Heart left ventricle (tissue), 16 donors: ENCODE data around the gene U2AF1. TPM values are rescaled to one million over a fixed set of nuclear protein-coding genes. Genes with fewer than 3 reads are reported as not detected.
"Not testable (repeated sequence)": the region's sequence is repeated elsewhere in the genome, so short reads cannot be mapped to it uniquely, and the experiment has no call there.

Experiments
- ATAC-seq, 4 donors: fragments of 200-7000 bp; cut with Tn5 transposase; one replicate each; pipeline ENCODE4 v1.9.1; 2020 to 2022; ENCODE audit warnings: moderate library complexity in 4 of 4, mild to moderate bottlenecking in 3 of 4, moderate number of reproducible peaks in 1 of 4
- DNase-seq, 5 donors: peaks; one replicate each; pipeline ENCODE4 v3.0.0-alpha.2; 2020
- H3K27ac ChIP-seq, 12 donors: fragments of 200-600 bp; sonication (generic) in 4 of 12; one replicate each; pipeline versions ENCODE4 v1.5.0 to v1.8.0; 2016 to 2022; ENCODE audit warnings: mild to moderate bottlenecking in 2 of 12
- H3K27me3 ChIP-seq, 9 donors: fragments of 200-600 bp; sonication (generic) in 2 of 9; one replicate each; pipeline versions ENCODE4 v1.5.1 to v1.8.0; 2016 to 2022; ENCODE audit warnings: mild to moderate bottlenecking in 3 of 9
- H3K36me3 ChIP-seq, 9 donors: fragments of 200-600 bp; sonication (generic) in 2 of 9; one replicate each; pipeline versions ENCODE4 v1.5.0 to v1.8.0; 2018 to 2022; ENCODE audit warnings: mild to moderate bottlenecking in 2 of 9
- H3K4me1 ChIP-seq, 12 donors: fragments of 200-600 bp; sonication (generic) in 4 of 12; one replicate each; pipeline versions ENCODE4 v1.5.0 to v1.8.0; 2016 to 2022; ENCODE audit warnings: mild to moderate bottlenecking in 3 of 12
- H3K4me3 ChIP-seq, 12 donors: fragments of 200-600 bp; sonication (generic) in 4 of 12; one replicate each; pipeline versions ENCODE4 v1.5.0 to v1.8.0; 2017 to 2022; ENCODE audit warnings: mild to moderate bottlenecking in 9 of 12, moderate library complexity in 4 of 12
- H3K9me3 ChIP-seq, 12 donors: fragments of 200-600 bp; sonication (generic) in 4 of 12; one replicate each; pipeline versions ENCODE4 v1.5.0 to v1.8.0; 2016 to 2022; ENCODE audit warnings: mild to moderate bottlenecking in 1 of 12
- WGBS, 4 donors: extraction: QIAGEN DNeasy Blood & Tissue Kit in 2 of 4; methylation state at CpG; one replicate each; pipeline versions ENCODE4 v1.1.5 to v1.1.7; 2013 to 2018; 5-methylcytosine and 5-hydroxymethylcytosine counted together
- intact Hi-C, 10 donors: fragments of 100-400 bp; cut with DNase I; formaldehyde crosslinking; loops; one replicate each; pipeline versions ENCODE4 v1.11.1 to v1.14.2; 2022
- polyA plus RNA-seq, 2 donors: library from polyadenylated mRNA; stranded (reverse); fragments of 200-250 nt; gene quantifications; one replicate each; pipeline ENCODE4 v1.2.3, GENCODE V29; 2013
- total RNA-seq, 9 donors: library from RNA; depleted of rRNA in 2 of 9; stranded (reverse); fragments of >200 nt in 2 of 9; fragmentation: NEBNext Ultra II Directional in 3 of 9; extraction: Animal tissue kit (Norgen Biotek cat#: 25700) in 3 of 9; gene quantifications; one replicate each; pipeline versions ENCODE4 v1.1.0 to v1.2.4, GENCODE V29; 2016 to 2023
- donor health status: ischemic (EF 13 %, LVEDD 7.1; RV severe dilation, severe dysfunction).
- donor health status: healthy with polysubstance abuse.
- donor health status: DM: no; HTN: yes; CAD: no.
- donor health status: DM: no; HTN: no; CAD: no.
- donor health status: ischemic (EF 25% LVEDD 6.9; RV normal size, moderate dysfunction).
- donor health status: ischemic (EF 25% LVEDD 5.7; RV mildly dilated, moderate dysfunction).
- donor health status: healthy.
- donor health status: DM: yes; HTN: yes; CAD: no.
- donor health status: ischemic (EF 35%, LVEDD 5.7; RV mildly dilated, moderate dysfunction).
- donor health status: nonischemic (EF 11% LVEDD 7.7; RV severe dilation, severe dysfunction).
- donor health status: DM: yes; HTN: yes; CAD: no.
- donor health status: PGD.
- donor health status: ischemic (EF 29% LVEDD 5.4; RV normal size, mild dysfunction).
- donor health status: nonischemic (EF 23%, LVEDD 6.1; RV moderate dilation, normal function).

The U2AF1 gene
- total and polyA plus RNA-seq, 11 donors: 2.8 to 62.6 (median 8.1) TPM

DNA sequence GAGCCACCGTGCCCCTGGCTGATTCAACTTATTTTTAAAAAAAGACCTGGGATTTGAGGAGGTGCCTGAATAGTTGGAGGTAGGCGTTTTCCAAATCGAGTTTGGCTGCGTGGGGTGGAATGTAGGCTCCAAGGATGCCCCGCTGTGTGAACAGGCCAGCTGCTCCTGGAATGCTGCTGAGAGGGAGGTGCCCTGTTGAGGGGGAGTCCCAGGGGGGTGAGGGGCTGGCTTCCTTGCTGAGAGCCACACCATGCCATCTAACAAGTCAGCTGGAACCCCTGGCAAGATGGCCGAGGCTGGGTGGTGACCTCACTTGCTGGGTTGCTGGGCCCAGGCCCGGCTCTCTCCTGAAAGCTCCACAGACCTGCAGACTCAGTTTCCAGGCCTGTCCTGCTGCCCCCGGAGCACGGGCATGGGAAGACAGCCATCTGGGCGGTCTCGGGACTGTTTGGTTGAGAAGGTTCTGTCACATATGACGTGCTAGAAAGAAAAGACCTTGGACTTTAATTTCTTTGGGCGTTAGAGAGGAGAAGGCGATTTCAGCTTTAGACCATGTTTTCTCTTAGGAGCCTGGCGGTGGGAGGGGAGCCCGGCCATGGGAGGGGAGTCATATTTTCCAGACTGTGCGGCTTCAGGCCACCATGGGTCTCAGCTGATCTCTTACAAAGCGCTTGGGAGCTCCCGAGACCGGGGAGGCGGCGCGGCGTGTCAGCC lies 24.6 kb downstream of the U2AF1 start:
- ATAC-seq, H3K27me3 ChIP-seq: not testable (repeated sequence)
- WGBS, 4 donors: no CpG with 5 or more reads among the region's 24 CpGs

DNA sequence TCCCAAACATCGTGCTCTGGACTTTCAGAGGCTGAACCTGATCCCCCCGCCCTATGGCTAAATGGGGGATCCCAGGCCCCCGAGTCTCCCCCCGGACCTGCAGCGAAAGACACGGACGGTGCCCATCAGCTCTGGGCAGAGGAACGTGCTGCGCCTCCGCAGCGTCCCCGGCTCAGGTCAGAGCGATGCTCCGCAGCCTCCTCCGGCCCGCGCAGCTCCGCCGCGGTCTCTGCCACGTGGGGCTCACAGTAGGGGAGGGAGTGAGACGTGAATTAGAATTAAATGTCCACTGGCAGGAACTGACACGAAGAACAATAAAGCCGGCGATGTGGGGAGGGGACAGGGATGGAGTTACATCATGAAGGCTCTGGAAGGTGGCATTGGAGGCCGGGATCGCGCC lies 30.7 kb downstream of the U2AF1 start:
- 2 to 7% methylated on average over 8 to 14 of the region's 28 CpGs; no CpG with 5 or more reads in 2 of the 4 donors for WGBS, 4 donors
- ATAC-seq (peak in 1 of 4 donors; percentile 53), DNase-seq (peak in 1 of 5 donors; percentile 4)
- H3K36me3 ChIP-seq, H3K4me3 ChIP-seq, H3K27me3 ChIP-seq, intact Hi-C loops, H3K27ac ChIP-seq, H3K9me3 ChIP-seq, H3K4me1 ChIP-seq: not testable (repeated sequence)

More for the DNA sequence above, 24.6 kb downstream of the U2AF1 start:
- H3K9me3 ChIP-seq, H3K27ac ChIP-seq, DNase-seq, H3K4me3 ChIP-seq, H3K36me3 ChIP-seq, intact Hi-C loops, H3K4me1 ChIP-seq: not testable (repeated sequence)

DNA sequence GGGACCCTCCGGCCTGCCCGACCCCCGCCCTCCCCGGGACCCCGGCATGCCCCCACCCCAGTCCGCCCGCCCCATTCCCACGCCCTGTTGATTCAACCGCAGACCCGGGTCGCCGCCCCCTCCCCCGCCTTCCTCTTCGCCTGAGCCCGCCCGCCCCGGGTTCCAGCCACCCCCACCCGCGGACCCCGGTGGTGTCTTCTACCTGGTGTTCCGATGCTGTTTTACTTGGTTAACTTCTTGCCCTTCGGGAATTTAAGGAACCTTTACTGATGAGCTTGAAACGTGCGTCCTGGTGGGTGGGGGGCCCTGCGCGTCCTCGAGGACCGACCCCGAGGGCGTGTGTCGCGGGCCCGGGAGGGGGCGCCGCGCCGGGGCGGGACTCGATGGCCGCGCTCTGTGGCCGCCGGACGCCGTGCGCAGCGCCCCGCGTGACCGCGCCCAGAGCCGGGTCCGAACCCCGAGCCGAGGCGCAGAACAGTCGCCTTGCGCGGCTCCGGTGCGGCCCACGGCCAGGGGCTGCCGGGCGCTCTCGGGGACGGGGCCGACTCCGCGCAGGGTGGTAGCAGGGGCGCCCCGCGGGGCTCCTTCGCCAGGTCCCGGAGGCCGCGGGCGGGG lies 31.2 kb downstream of the U2AF1 start:
- H3K4me1 ChIP-seq, H3K4me3 ChIP-seq, H3K9me3 ChIP-seq, intact Hi-C loops, H3K27ac ChIP-seq, H3K36me3 ChIP-seq, DNase-seq, H3K27me3 ChIP-seq: not testable (repeated sequence)
- ATAC-seq: peak in 2 of 4 donors; percentile 39 to 60
- no CpG with 5 or more reads among the region's 77 CpGs for WGBS, 4 donors

DNA sequence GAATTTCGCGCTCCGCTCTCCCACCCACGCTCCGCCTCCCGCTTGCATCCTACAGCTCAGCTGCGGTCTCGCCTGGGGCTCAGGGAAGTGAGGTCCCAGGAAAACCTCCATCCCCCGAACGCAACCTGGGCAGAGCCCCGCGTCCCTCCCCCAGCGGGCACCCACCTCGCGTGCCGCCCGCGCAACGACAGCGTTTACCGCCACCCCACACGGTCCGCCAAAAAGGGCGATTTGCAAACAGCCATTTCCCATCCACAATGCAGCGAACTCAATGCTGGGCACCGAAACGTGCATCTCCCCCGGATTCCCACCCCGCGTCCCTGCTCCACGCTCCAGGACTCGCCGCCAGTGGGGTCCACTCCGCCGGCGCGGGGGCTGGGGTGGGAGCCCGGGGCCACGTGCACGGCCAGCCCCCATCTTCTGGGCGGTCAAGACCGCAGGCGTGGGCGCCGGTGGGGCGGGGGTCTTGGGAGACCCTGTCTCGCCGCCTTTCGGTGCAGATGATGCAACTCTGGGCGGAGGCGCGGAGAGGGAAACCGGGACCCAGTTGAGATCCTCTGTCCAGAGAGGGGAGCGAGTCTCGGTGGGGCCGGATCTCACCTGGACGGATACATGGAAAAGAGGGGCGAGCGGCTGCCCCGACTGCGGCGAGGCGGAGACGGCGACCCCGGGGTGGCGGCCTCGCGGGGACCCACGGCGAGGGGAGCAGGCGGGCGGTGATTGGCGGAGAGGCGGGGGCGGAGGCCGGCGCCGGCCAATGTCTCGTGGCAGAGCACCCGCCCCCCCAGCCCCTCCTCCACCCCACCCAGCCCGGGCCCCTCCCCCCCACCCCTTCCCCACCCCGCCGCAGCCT lies 32.0 kb downstream of the U2AF1 start, which contains the start of gene CBS:
CBS (minus strand) TSS at position 666 of the 853 bp plus-strand sequence. CDS start 3,642 bp downstream, outside the sequence.
- ATAC-seq: peak in 3 of 4 donors; percentile 36 to 78 (median 69)
- H3K27me3 ChIP-seq, H3K4me3 ChIP-seq, DNase-seq, intact Hi-C loops, H3K4me1 ChIP-seq, H3K36me3 ChIP-seq, H3K9me3 ChIP-seq, H3K27ac ChIP-seq: not testable (repeated sequence)
- no CpG with 5 or more reads among the region's 84 CpGs for WGBS, 4 donors

DNA sequence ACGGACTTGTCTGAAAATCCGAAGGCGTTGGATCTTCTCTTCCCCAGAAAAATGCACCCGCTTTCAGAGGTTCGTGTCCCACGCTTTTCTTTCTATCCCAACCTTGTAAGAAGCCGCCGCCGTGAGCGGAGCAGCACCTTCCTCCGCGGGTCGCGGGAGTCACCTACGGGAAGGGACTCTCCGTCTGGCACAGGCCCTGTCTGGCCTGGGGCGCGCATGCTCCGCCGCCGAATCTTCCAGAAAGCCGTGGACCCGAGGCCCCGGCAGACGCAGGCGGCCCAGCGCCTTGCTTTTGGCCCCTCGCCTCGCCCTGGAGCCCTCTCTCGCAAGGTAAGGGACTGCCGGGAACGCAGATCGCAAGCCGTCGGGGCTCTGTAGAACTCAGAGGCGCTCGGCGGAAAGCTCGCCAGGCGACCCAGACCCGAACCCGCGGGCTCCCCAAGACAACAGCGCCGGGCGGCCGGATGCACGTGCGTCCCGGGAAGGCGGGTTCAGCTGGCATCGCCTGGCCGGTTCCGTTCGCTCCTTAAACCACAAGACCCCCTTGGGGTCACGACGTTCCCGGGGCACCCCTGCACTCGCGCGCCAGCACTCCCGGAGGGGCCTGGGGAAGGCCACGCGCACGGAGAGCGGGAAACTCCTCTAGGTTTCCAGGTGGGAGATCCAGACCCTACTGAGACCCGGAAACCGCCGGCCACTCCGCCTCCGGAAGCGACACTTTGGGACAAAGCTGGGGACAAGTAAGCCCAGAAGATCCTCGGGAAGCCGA lies 32.8 kb downstream of the U2AF1 start:
- intact Hi-C loops, H3K4me1 ChIP-seq, H3K36me3 ChIP-seq, H3K4me3 ChIP-seq, H3K27ac ChIP-seq, H3K27me3 ChIP-seq, DNase-seq, H3K9me3 ChIP-seq: not testable (repeated sequence)
- WGBS, 4 donors: no CpG with 5 or more reads among the region's 74 CpGs
- peak in 2 of 4 donors; percentile 10 to 28 for ATAC-seq

DNA sequence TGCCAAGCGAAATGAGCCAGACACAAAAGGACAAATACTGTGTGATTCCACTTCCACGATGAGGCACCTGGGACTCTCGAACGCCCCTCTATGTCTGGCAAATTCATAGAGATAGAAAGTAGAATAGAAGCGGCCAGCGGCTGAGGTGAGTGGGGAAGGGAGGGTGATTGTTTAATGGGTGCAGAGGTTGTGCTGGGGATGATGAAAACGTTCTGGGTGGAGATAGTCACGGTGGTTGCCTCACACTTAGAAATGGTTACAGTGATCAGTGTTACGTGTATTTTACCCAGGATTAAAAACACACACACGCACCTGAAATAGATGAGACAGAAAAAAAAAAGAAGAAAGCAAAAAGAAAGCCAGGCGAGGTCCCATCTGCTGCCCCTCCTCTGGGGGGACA lies 34.6 kb downstream of the U2AF1 start:
- WGBS, 4 donors: no CpG with 5 or more reads among the region's 11 CpGs
- H3K9me3 ChIP-seq, H3K4me3 ChIP-seq, intact Hi-C loops, DNase-seq, H3K4me1 ChIP-seq, ATAC-seq, H3K27me3 ChIP-seq, H3K27ac ChIP-seq, H3K36me3 ChIP-seq: not testable (repeated sequence)

DNA sequence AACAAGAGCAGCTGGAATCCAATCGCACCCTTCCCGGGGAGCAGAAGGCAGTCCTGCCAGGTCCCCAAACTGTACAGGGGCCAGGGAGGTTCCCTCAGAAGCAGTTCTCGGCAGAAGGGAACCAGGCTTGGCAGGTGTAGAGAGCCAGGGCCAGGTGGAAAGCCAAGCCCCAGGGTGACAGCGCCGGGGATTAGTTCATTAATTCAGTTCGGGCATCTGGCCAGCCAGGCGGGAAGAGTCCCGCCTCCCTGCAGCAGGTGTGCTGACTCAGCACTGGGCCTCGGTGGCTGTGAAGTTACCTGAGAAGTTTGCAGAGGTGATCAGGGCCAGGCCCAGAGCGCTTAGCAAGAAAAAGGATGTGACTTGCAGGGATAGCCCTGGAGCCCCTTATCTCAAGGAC lies 37.7 kb downstream of the U2AF1 start:
- H3K27me3 ChIP-seq, intact Hi-C loops, H3K4me1 ChIP-seq, H3K27ac ChIP-seq, H3K36me3 ChIP-seq, H3K9me3 ChIP-seq, H3K4me3 ChIP-seq, ATAC-seq, DNase-seq: not testable (repeated sequence)
- 100% methylated on average over 1 of the region's 10 CpGs; no CpG with 5 or more reads in 3 of the 4 donors for WGBS, 4 donors

DNA sequence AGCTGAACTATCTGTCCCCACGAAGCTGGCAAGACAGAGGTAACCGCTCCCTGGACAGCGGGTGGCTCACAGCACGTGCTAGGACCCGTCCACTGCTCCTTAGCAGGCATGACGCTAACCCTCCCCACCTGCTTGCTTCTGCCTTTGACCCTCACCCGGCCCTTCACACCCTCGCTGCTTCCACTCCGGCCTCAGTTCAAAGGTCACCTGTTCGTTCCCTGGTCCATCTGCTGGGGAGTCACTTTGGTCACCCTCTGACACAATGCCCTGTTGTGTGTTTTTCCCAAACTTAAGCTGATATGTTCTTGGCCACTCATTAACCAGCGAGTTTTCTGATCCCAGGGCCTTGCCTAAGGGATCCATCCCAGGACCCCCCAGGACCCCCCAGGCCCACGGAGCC lies 39.3 kb downstream of the U2AF1 start:
- H3K27ac ChIP-seq, H3K27me3 ChIP-seq, H3K36me3 ChIP-seq, intact Hi-C loops, H3K9me3 ChIP-seq, ATAC-seq, H3K4me3 ChIP-seq, DNase-seq, H3K4me1 ChIP-seq: not testable (repeated sequence)
- WGBS, 4 donors: 81 to 95% (median 86%) methylated on average over 4 of the region's 12 CpGs; no CpG with 5 or more reads in 1 of the 4 donors

DNA sequence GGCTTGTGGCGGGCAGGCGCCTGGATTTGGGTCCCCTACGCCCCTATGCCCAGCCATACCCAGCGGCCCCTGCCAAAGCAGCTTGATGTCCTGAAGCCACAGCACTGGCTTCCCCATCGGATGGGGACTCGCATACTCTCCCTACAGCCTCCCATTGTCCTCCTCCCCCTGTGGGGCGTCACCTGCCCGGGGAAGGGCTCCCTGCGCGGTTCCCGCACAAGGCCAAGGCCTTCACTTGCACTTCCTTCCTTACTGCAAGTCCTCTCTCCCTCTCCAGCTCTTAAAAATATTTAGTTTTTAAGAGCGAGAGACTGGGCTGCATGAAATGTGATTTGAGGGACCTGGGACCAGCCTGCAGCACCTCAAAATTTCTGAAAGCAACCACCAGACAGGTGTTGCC lies 40.7 kb downstream of the U2AF1 start:
- H3K4me3 ChIP-seq, H3K9me3 ChIP-seq, H3K36me3 ChIP-seq, DNase-seq, H3K27ac ChIP-seq, ATAC-seq, intact Hi-C loops, H3K27me3 ChIP-seq, H3K4me1 ChIP-seq: not testable (repeated sequence)
- 76 to 87% (median 79%) methylated on average over 1 to 8 of the region's 12 CpGs for WGBS, 4 donors

DNA sequence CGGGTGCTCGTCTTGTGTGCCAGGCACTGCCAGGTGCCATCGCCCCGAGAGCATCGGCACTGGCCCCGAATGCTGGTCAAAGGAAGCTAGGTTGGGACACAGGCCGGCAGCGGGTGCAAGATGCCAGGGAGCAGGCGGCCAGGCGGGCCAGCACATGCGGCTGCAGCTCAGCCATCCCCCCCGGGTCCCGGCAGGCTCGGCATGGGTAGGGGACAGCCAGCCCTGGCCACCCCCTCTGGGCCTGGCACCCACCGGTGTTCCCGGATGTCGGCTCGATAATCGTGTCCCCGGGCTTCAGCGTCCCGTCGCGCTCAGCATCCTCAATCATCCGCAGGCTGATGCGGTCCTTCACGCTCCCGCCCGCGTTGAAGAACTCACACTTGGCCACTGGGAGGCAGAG lies 41.4 kb downstream of the U2AF1 start:
- ATAC-seq, H3K27ac ChIP-seq: not testable (repeated sequence)
- DNase-seq: peak in 1 of 5 donors; percentile 2

More for the DNA sequence above, 41.4 kb downstream of the U2AF1 start:
- WGBS, 4 donors: 95 to 98% methylated on average over 12 to 17 of the region's 30 CpGs; no CpG with 5 or more reads in 2 of the 4 donors
- H3K36me3 ChIP-seq, H3K4me3 ChIP-seq, H3K9me3 ChIP-seq, intact Hi-C loops, H3K27me3 ChIP-seq, H3K4me1 ChIP-seq: not testable (repeated sequence)
